ENCODE results near the gene MAPK6. TPM values are rescaled to one million over a fixed set of nuclear protein-coding genes. Genes with fewer than 3 reads are reported as not detected.

MAPK6 gene
- polyA plus RNA-seq, 1 donor (not counting 4 experiments of a cell fraction or from before 2014, with no cell fraction given), result 103 TPM

GRCh38 chr15:52115598-52116427, 96.8 kb downstream of the MAPK6 start:
- Histone ChIP-seq H3K4me3 (ENCODE audit: control insufficient read depth in 2 of 3, extremely low read depth in 1 of 3, insufficient read depth in 2 of 3, low read depth in 1 of 3, low read length in 3 of 3) (no peak overlapping the region), H3K4me2 (ENCODE audit: control insufficient read depth, extremely low read depth, insufficient read depth, low read depth, low read length) (no peak overlapping the region), H3K4me1 (ENCODE audit: control insufficient read depth, extremely low read depth, insufficient read depth, low read length) (no peaks in the 10 kb centered on the region), H3K36me3 (ENCODE audit: control insufficient read depth in 2 of 2, extremely low read depth in 1 of 2, insufficient read depth in 2 of 2, low read length in 2 of 2) (no peaks in the 10 kb centered on the region), H2AFZ (ENCODE audit: control insufficient read depth, low read length) (no peak overlapping the region), H3K27ac (ENCODE audit: control insufficient read depth, insufficient read depth, low read length) (no peak overlapping the region), H3K9me1 (ENCODE audit: control insufficient read depth, extremely low read depth, insufficient read depth, low read length) (no peaks in the 10 kb centered on the region), H3K79me2 (ENCODE audit: control insufficient read depth, insufficient read depth, low read length) (no peaks in the 10 kb centered on the region), H3K9me3 (ENCODE audit: control insufficient read depth, low read depth, low read length) (no peaks in the 10 kb centered on the region), H3K27me3 (ENCODE audit: control insufficient read depth, extremely low read depth, insufficient read depth, low read length) (peaks cover 8% of the 10 kb centered on the region), H4K20me1 (ENCODE audit: control insufficient read depth, extremely low read depth, insufficient read depth, low read length) (no peaks in the 10 kb centered on the region), H3K9ac (ENCODE audit: control insufficient read depth, extremely low read depth, insufficient read depth, low read length) (no peak overlapping the region)
- no peak for TF ChIP-seq EZH2 (IDR thresholded peaks at IDR 0.05; ENCODE audit: low read length)
- no peak for TF ChIP-seq CTCF (optimal IDR thresholded peaks at IDR 0.05 in 1 of 3, IDR thresholded peaks at IDR 0.05 in 1 of 3, conservative IDR thresholded peaks at IDR 0.05 in 1 of 3; ENCODE audit: extremely low read depth in 1 of 3, insufficient read depth in 2 of 3, low read length in 3 of 3)
- no peak for FAIRE-seq
- DNase-seq (ENCODE audit: low read depth, low spot score), result no peak
- dilution Hi-C loops (cut with MboI; ENCODE audit: extremely low pct_ligation_motif_present, low sequenced_read_pairs), result no loop called here

Other genes with a start within 250 kb of the MAPK6 start
- 48.4 to 100 TPM (median 50.2 TPM) in 3 replicates for gene TMOD3, start 189.6 kb upstream of the MAPK6 start, polyA plus RNA-seq
- gene LEO1, start 47.4 kb upstream of the MAPK6 start, polyA plus RNA-seq, result 6.3 to 12.5 TPM (median 12.2 TPM) in 3 replicates
- gene BCL2L10, start 93.6 kb downstream of the MAPK6 start, polyA plus RNA-seq, result 0.39 to 0.72 TPM (median 0.64 TPM) in 3 replicates
- 23.7 to 30.8 TPM (median 25.8 TPM) in 3 replicates for gene GNB5, start 172.2 kb downstream of the MAPK6 start, polyA plus RNA-seq